ENCODE measurements around the gene CREB3L2. TPM values are rescaled to one million over a fixed set of nuclear protein-coding genes. Genes with fewer than 3 reads are reported as not detected.
A peak's percentile ranks its signal among the peaks of the same experiment; 100 is the strongest.

CREB3L2 gene
- total RNA-seq, 4 donors from 2014 or later, result 43.5 to 73.0 (median 51.2) TPM

DNA sequence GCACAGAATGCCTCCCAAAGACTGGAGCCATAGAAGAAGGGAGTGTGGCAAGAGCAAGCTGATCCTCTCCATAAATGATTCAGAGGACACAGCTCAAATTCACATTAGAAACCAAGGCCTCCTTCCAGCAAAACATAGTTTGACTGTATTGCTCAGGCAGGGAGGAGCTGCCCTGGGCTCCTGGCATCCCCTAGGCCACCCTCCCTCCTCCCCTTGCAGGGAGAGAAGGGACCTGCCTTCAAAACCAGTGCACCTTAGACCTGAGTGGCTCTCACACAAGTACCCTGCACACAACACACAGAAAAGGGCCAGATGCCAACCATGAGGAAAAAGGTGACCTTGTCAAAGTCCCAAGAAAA lies 64.7 kb downstream of the CREB3L2 start:
- H3K4me1 ChIP-seq, result peaks cover 0 to 79% (median 47%) of the 10 kb centered on the region in 4 donors
- no peaks in the 10 kb centered on the region for H3K36me3 ChIP-seq
- peak overlapping the region in 3 of 4 donors; percentile 66 to 82 (median 78) for H3K27ac ChIP-seq
- no peak for TF ChIP-seq EP300 (IDR thresholded peaks at IDR 0.05)
- TF ChIP-seq, protein P1, sequence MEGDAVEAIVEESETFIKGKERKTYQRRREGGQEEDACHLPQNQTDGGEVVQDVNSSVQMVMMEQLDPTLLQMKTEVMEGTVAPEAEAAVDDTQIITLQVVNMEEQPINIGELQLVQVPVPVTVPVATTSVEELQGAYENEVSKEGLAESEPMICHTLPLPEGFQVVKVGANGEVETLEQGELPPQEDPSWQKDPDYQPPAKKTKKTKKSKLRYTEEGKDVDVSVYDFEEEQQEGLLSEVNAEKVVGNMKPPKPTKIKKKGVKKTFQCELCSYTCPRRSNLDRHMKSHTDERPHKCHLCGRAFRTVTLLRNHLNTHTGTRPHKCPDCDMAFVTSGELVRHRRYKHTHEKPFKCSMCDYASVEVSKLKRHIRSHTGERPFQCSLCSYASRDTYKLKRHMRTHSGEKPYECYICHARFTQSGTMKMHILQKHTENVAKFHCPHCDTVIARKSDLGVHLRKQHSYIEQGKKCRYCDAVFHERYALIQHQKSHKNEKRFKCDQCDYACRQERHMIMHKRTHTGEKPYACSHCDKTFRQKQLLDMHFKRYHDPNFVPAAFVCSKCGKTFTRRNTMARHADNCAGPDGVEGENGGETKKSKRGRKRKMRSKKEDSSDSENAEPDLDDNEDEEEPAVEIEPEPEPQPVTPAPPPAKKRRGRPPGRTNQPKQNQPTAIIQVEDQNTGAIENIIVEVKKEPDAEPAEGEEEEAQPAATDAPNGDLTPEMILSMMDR (IDR thresholded peaks at IDR 0.05), result no peak
- no peak for TF ChIP-seq POLR2A (IDR thresholded peaks at IDR 0.05)
- H3K27me3 ChIP-seq, result no peaks in the 10 kb centered on the region
- no peak overlapping the region for H3K4me3 ChIP-seq
- no peaks in the 10 kb centered on the region for H3K9me3 ChIP-seq
- DNase-seq (ENCODE audit: low spot score in 2 of 2), result no peak

DNA sequence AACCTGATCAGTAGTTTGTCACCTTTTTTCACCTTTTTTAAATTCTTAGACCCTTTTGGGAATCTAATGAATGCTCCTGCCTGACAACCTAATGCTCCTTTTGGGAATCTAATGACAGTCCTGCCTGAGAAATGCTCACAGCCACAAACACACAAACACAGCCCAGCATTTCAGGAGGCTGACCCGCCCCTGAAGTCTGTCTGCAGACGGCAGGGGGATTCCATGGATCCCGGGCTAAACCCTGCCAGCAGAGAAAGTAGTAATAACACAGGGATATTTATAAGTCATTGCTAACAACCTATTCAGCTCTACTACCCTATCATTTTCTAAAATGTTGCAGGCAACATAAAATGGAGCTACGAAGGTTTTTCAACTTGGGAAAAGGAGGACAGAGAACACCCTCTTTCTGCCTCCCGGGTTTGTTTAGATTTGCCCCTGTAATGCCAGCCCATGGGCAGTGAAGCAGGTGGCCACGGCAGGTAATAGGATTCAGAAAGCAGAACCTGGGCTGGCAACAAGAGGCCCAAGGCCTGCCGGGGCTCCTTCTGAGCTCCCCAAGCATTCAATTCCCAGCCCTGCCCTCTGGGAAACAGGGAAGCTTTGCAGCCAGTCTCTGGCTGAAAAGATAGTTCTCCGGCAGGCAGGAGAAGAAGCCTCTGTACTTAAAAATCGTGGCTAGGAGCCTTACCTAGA lies 65.2 kb downstream of the CREB3L2 start:
- no peak for DNase-seq (ENCODE audit: low spot score in 2 of 2)
- H3K36me3 ChIP-seq, result no peaks in the 10 kb centered on the region
- TF ChIP-seq POLR2A (IDR thresholded peaks at IDR 0.05) (no peak), EP300 (IDR thresholded peaks at IDR 0.05) (no peak)
- TF ChIP-seq, protein P1 (IDR thresholded peaks at IDR 0.05), result no peak
- no peaks in the 10 kb centered on the region for H3K9me3 ChIP-seq
- H3K4me3 ChIP-seq, result no peak overlapping the region
- H3K27ac ChIP-seq, result peak overlapping the region in 3 of 4 donors; percentile 66 to 82 (median 78)
- H3K4me1 ChIP-seq, result peaks cover 0 to 79% (median 47%) of the 10 kb centered on the region in 4 donors
- WGBS, 2 donors, result 45 to 46% methylated on average over 9 of the region's 9 CpGs
- no peaks in the 10 kb centered on the region for H3K27me3 ChIP-seq

DNA sequence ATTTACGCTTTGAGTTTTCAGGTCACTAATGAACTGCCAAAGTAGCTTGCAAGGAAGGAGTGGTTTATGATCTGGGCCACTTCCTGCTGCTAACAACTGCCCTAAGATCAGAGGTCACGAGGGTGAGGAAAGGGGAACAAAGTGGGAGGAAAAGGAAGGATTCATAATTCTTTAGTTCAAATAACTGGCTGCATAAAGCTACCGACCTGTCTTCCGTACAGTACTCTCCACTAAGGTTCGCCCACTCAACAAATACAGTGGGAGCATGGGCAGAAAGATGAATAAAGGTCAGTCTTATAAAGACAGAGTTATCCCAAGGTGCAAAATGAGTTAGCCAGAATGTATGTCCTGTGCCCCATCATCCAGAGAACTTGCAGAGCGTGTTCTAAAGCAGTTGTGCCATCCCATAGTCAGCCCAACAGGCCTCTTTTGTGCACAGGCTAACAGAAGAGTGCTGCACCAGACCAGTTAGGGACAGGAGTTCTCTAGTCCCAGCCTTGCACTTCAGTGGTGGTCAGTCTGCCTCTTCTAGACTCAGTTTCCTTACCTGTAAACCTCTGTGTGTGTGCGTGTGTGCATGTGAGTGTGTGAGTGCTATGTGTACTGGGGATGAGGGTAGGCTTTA lies 65.9 kb downstream of the CREB3L2 start:
- TF ChIP-seq, protein P1 (IDR thresholded peaks at IDR 0.05), result no peak
- TF ChIP-seq EP300 (IDR thresholded peaks at IDR 0.05), result peak in 1 of 2 donors; percentile 45
- peak overlapping the region in 1 of 4 donors; percentile 16 for H3K4me3 ChIP-seq

DNA sequence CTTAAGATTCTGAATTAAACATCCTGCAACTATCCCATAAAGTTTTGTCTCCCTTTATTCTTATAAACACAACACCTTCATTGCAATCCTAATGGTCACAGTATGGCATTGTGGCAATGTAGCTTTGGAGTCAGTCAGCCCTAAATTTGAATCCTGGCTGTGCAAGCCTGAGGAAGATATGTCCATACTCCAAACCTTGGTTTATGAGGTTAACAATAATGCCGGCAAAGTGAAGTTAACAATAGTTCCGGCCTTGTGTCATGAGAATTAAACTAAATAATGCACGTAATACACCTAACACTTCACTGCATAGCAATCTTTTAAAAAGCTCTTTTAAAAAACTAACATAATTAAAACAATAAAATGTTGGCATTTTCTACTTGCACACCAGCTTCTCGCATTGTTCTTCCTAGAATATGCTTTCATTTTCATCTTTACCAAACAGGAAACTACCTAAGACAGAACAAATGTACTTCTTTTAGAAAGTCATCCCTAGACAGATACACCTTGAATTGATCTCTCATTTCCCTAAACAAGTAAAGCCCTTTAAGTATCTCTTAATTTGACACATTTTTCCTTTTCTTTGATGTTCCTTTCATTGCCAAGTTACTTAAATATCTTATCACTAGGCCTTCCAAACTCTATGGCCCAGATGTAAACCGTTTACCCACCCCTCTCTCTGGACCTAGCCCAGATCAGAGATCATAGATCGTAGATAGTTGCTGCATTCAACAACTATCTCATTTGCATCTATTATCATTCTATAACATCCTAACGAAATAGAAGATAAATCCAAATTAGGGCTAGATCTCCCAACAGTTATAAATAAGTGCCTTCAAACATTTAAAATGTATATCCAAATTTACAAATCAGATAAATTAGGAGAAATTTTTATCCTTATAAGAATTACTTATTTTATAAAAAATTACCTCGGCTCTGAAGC lies 66.7 kb downstream of the CREB3L2 start:
- TF ChIP-seq EP300 (IDR thresholded peaks at IDR 0.05), result no peak
- Histone ChIP-seq H3K4me3 (peak overlapping the region in 2 of 4 donors; percentile 10 to 16), H3K27ac (peak overlapping the region; percentile 13 to 82 (median 72)), H3K9me3 (no peaks in the 10 kb centered on the region), H3K36me3 (no peaks in the 10 kb centered on the region), H3K4me1 (peaks cover 0 to 77% (median 45%) of the 10 kb centered on the region in 4 donors), H3K27me3 (no peaks in the 10 kb centered on the region)
- 43 to 49% methylated on average over 8 of the region's 8 CpGs for WGBS, 2 donors
- no peak for DNase-seq (ENCODE audit: low spot score in 2 of 2)

More for the DNA sequence above, 65.9 kb downstream of the CREB3L2 start:
- peaks cover 0 to 78% (median 46%) of the 10 kb centered on the region in 4 donors for H3K4me1 ChIP-seq
- no peaks in the 10 kb centered on the region for H3K27me3 ChIP-seq
- no peaks in the 10 kb centered on the region for H3K36me3 ChIP-seq
- H3K27ac ChIP-seq, result peak overlapping the region; percentile 13 to 82 (median 72)
- DNase-seq (ENCODE audit: low spot score in 2 of 2), result peak in 1 of 2 donors; percentile 48
- no peaks in the 10 kb centered on the region for H3K9me3 ChIP-seq
- WGBS, 2 donors, result 42 to 45% methylated on average over 7 of the region's 7 CpGs

DNA sequence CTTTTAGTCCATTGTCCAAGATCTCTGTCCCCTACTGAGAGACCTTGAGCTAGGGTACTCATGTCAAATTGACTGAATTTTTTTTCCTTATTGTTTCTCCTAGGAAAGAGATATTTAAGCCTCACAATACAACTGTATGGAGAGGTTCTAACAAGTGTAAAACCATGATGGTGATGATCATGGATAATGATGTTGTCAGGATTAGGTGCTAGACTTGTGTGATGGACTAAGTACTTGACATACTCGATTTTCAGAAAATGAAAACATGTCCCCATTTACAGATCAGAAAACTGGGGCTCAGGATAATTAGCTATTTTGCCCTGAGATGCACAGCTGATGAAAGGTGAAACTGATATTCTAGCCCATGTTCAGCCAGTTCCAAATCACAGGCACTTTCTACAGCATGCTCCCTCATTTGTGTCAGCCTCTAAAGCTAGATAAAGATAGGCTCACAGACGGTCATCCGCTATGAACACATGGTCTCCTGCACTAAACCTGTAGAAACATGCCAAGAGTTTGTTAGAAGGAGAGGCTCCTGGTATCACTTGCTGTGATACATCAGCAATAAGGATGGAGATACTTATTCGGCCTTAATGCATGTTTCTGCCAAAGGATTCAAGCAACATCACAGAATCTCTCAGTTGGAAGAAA lies 67.6 kb downstream of the CREB3L2 start:
- Histone ChIP-seq H3K36me3 (no peaks in the 10 kb centered on the region), H3K9me3 (no peaks in the 10 kb centered on the region), H3K4me1 (peaks cover 0 to 78% (median 45%) of the 10 kb centered on the region in 4 donors), H3K27me3 (no peaks in the 10 kb centered on the region), H3K27ac (peak overlapping the region in 3 of 4 donors; percentile 66 to 82 (median 78)), H3K4me3 (no peak overlapping the region)
- WGBS, 2 donors, result 74 to 75% methylated on average over 4 of the region's 4 CpGs
- DNase-seq (ENCODE audit: low spot score in 2 of 2), result no peak
- TF ChIP-seq, protein P1 (IDR thresholded peaks at IDR 0.05), result no peak
- TF ChIP-seq POLR2A (IDR thresholded peaks at IDR 0.05) (no peak), EP300 (IDR thresholded peaks at IDR 0.05) (no peak)
